Measurements from ENCODE around the gene ATP5F1C. TPM values are rescaled to one million over a fixed set of nuclear protein-coding genes. Genes with fewer than 3 reads are reported as not detected.

The ATP5F1C gene
- total RNA-seq, 1 experiment from 2014 or later, result 280 TPM

- no peak for TF ChIP-seq CTCF (conservative IDR thresholded peaks at IDR 0.05)
- H3K27ac ChIP-seq (ENCODE audit: insufficient read length, low read depth, low read length), result no peak overlapping the region
- no peaks in the 10 kb centered on the region for H3K27me3 ChIP-seq (ENCODE audit: insufficient read depth, low read length)
- no peak overlapping the region for H3K23ac ChIP-seq (ENCODE audit: insufficient read length, low read depth, low read length)
- no CpG with 5 or more reads among the region's 7 CpGs for WGBS (ENCODE audit: extremely low coverage, insufficient read length, low lambda C conversion rate)
- H3K4me1 ChIP-seq (ENCODE audit: insufficient read depth, low read length), result 0 out of 2 replicates have a peak, but pooled peaks cover 2% of the 10 kb centered on the region
- H3K18ac ChIP-seq (ENCODE audit: insufficient read length, low read depth, low read length), result no peak overlapping the region
- no peaks in the 10 kb centered on the region for H4K20me1 ChIP-seq (ENCODE audit: control insufficient read depth, insufficient read depth, insufficient read length)
- no peak overlapping the region for H2BK120ac ChIP-seq (ENCODE audit: low read depth, low read length, poor library complexity, severe bottlenecking)
- H3K4me2 ChIP-seq (ENCODE audit: insufficient read depth, insufficient read length, low read length), result no peak overlapping the region
- H2AK5ac ChIP-seq (ENCODE audit: insufficient read length, low read length), result no peak overlapping the region
- Mint-ChIP-seq H3K9me3 (no peaks in the 10 kb centered on the region), H3K27ac (0 out of 7 replicates have a peak overlapping the region, but pooled peaks of 1 of the 3 experiments have one; percentile 3), H3K36me3 (ENCODE audit: insufficient read depth in 1 of 3, low read depth in 3 of 3) (peaks cover 5 to 18% (median 11%) of the 10 kb centered on the region in 3 experiments; a peak in 6 of 7 replicates), H3K27me3 (ENCODE audit: low read depth) (peaks cover 12% of the 10 kb centered on the region), H3K4me1 (peaks cover 9 to 11% of the 10 kb centered on the region in 2 experiments), H3K4me3 (no peak overlapping the region)
- no peak overlapping the region for H3K4ac ChIP-seq (ENCODE audit: low read depth, low read length)
- DNase-seq, result no peak
- H3K9ac ChIP-seq (ENCODE audit: extremely low read depth, insufficient read length, low read length), result no peak overlapping the region
- no peak overlapping the region for H4K8ac ChIP-seq (replicated peaks; ENCODE audit: insufficient read length, low read depth, low read length)
- no peak overlapping the region for H4K5ac ChIP-seq (ENCODE audit: insufficient read length, low read depth, low read length)
- no peaks in the 10 kb centered on the region for H3K9me3 ChIP-seq (ENCODE audit: control insufficient read depth, low read depth, low read length)
- H3K79me1 ChIP-seq (ENCODE audit: insufficient read depth, low read depth, low read length, poor library complexity, severe bottlenecking), result no peaks in the 10 kb centered on the region
- no peaks in the 10 kb centered on the region for H3K23me2 ChIP-seq (ENCODE audit: insufficient read length, low read depth, low read length, poor library complexity, severe bottlenecking)
- no peak overlapping the region for H3K14ac ChIP-seq (ENCODE audit: insufficient read depth, low read length)
- no peak overlapping the region for H4K91ac ChIP-seq (ENCODE audit: insufficient read length, low read depth, low read length)
- no peak overlapping the region for H3T11ph ChIP-seq (ENCODE audit: low read length)
- no peak overlapping the region for H2BK12ac ChIP-seq (ENCODE audit: insufficient read length, low read depth, low read length)
- no peak overlapping the region for H2BK5ac ChIP-seq (ENCODE audit: insufficient read length, low read length)
- H3K56ac ChIP-seq (ENCODE audit: insufficient read length, low read depth, low read length), result no peak overlapping the region
- no peaks in the 10 kb centered on the region for H3K79me2 ChIP-seq (ENCODE audit: insufficient read depth, low read length)
- no peak overlapping the region for H2BK20ac ChIP-seq (ENCODE audit: low read depth, low read length, poor library complexity, severe bottlenecking)
- no peak overlapping the region for H2AFZ ChIP-seq (ENCODE audit: low read length)
- H2BK15ac ChIP-seq (ENCODE audit: low read depth, low read length), result no peak overlapping the region
These were observed 22.5 kb downstream of the ATP5F1C start for GRCh38 chr10:7810443-7810842.

All from H9 (cell line).